ENCODE data around the gene TMEM41B. TPM values are rescaled to one million over a fixed set of nuclear protein-coding genes. Genes with fewer than 3 reads are reported as not detected.

TMEM41B gene
- total and polyA plus RNA-seq, 2 of the 4 experiments (the other 2 are of a cell fraction): 20.8 to 21.5 TPM

DNA sequence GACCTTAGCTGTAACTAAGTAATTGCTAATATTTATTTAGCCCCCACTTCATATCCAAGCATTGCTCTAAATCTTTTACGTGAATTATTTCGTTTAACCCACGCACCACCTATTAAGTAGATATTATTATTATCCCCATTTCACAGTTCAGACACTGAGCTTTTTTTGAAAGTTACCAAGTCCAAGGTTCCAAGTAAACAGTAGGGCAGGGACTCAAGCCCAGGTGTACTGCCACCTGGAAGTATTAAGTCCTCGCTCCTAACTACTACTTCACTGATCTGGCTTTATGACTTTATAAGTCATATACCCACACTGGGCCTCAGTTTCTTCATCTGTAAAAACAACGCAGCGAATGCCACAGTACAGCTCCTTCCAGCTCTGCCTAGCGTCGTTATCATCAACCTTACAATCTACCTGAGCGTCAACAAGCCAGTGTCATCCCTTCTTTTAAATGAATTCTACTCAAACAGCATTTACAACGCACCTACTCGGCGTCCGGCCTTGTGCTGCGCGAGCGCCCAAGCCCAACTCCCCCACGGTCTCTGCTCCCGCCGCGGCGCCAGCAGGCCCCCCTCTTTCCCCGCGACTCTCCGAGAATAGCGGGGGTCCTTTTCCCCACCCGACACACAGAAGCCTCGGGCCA is 624 bp downstream of the TMEM41B start:
- H2BK5ac ChIP-seq (ENCODE audit: low read depth, low read length, poor library complexity, severe bottlenecking): peak overlapping the region; percentile 57
- intact Hi-C loops (cut with micrococcal nuclease): loop anchor here (1.0 to 5.0 kb wide), 2 partner anchors 51 to 74 kb away; no protein-coding TSS in a partner anchor
- peak overlapping the region; percentile 61 for H3K18ac ChIP-seq (ENCODE audit: low read depth, low read length)
- no peak overlapping the region for H2BK20ac ChIP-seq (ENCODE audit: low read depth, low read length)
- peak overlapping the region; percentile 59 for H3K4me3 ChIP-seq (ENCODE audit: insufficient read depth, low read depth, low read length)
- H3K79me1 ChIP-seq (ENCODE audit: low read depth in 1 of 2, low read length in 2 of 2): peaks cover 18 to 43% of the 10 kb centered on the region in 2 experiments; a peak in 3 of 4 replicates
- 0 out of 2 replicates have a peak overlapping the region, but pooled peaks have one; percentile 39 for H2AK5ac ChIP-seq (ENCODE audit: low read depth, low read length)
- WGBS, 2 experiments (ENCODE audit: extremely low coverage in 2 of 2, insufficient read length in 1 of 2): 1% methylated on average over 22 of the region's 27 CpGs; no CpG with 5 or more reads in 1 of the 2 experiments
- peak overlapping the region; percentile 96 for H3K4me2 ChIP-seq (ENCODE audit: low read depth, low read length)
- in situ Hi-C loops (cut with MboI; ENCODE audit: low sequenced_read_pairs): no loop called here
- peak overlapping the region; percentile 80 for H3K23ac ChIP-seq (ENCODE audit: low read depth, low read length)
- H4K5ac ChIP-seq (ENCODE audit: low read depth, low read length): peak overlapping the region; percentile 30; the same call in 1 of the 2 replicates
- peak overlapping the region; percentile 67 for H3K27ac ChIP-seq (ENCODE audit: insufficient read depth, low read length)
- POLR2A ChIA-PET (ENCODE audit: unreplicated experiment): no interaction called here
- peaks cover 25% of the 10 kb centered on the region; the same call in 1 of the 2 replicates for H4K20me1 ChIP-seq (ENCODE audit: insufficient read depth, low read length)
- H2AFZ ChIP-seq (replicated peaks; ENCODE audit: low read length, poor library complexity): peak overlapping the region; percentile 86
- H3K27me3 ChIP-seq (ENCODE audit: control insufficient read depth, insufficient read depth, low read length): no peaks in the 10 kb centered on the region
- H3K56ac ChIP-seq (ENCODE audit: extremely low read depth, insufficient read depth, low read length): peak overlapping the region; percentile 35; the same call in 1 of the 2 replicates
- peak overlapping the region; percentile 69 for H3K14ac ChIP-seq (replicated peaks; ENCODE audit: low read depth, low read length)
- peak; percentile 8 for DNase-seq
- no peak overlapping the region for H2BK15ac ChIP-seq (ENCODE audit: low read depth, low read length)
- TSS peak; percentile 50 for BruUV-seq (replicated peaks)
- H3K36me3 ChIP-seq (ENCODE audit: control insufficient read depth, insufficient read depth, low read length): no peaks in the 10 kb centered on the region; the same call in 1 of the 2 replicates
- H3K9me1 ChIP-seq (ENCODE audit: insufficient read depth, low read length): peaks cover 13% of the 10 kb centered on the region
- peak overlapping the region; percentile 38 to 77; a peak in 2 of 4 replicates for H4K8ac ChIP-seq (ENCODE audit: low read depth in 2 of 2, low read length in 2 of 2)
- H2BK120ac ChIP-seq (ENCODE audit: low read depth, low read length): peak overlapping the region; percentile 8; the same call in 1 of the 2 replicates
- H3K4ac ChIP-seq (ENCODE audit: low read depth, low read length): peak overlapping the region; percentile 70; the same call in 1 of the 2 replicates
- CTCF ChIA-PET: interaction anchor here (1.1 kb wide), 1 partner anchor 14 kb away, joined by 3 read pairs; no protein-coding TSS in a partner anchor
- dilution Hi-C loops (cut with HindIII; ENCODE audit: low sequenced_read_pairs, unreplicated experiment): no loop called here
- TF ChIP-seq CEBPB (IDR thresholded peaks at IDR 0.05; ENCODE audit: low read depth, low read length) (no peak), MAZ (IDR thresholded peaks at IDR 0.05; ENCODE audit: borderline replicate concordance, low read depth, low read length) (no peak), RAD21 (IDR thresholded peaks at IDR 0.05; ENCODE audit: low read length) (peak; percentile 7; the same call in 1 of the 2 replicates), NFE2L2 (IDR thresholded peaks at IDR 0.05; ENCODE audit: low read depth, low read length) (no peak), POLR2A (IDR thresholded peaks at IDR 0.05; ENCODE audit: low read depth, low read length) (no peak), MAFK (IDR thresholded peaks at IDR 0.05; ENCODE audit: low read depth, low read length) (no peak), CHD1 (IDR thresholded peaks at IDR 0.05; ENCODE audit: low read depth, low read length) (no peak)
- peaks cover 4% of the 10 kb centered on the region for H3K4me1 ChIP-seq (ENCODE audit: control insufficient read depth, insufficient read depth, low read length)
- H3K9ac ChIP-seq (ENCODE audit: low read depth, low read length): peak overlapping the region; percentile 94
- H2AK9ac ChIP-seq (replicated peaks; ENCODE audit: low read depth, low read length, poor library complexity): peak overlapping the region; percentile 70
- no peak overlapping the region for H4K91ac ChIP-seq (ENCODE audit: insufficient read depth, low read depth, low read length)
- no peaks in the 10 kb centered on the region for H3K9me3 ChIP-seq (ENCODE audit: control insufficient read depth, insufficient read depth, low read length)
- ATAC-seq (ENCODE audit: low read depth): peak; percentile 40
